NCI-H1417 treated with DMSO at 0.1 percent for 48 hours (cell line): ENCODE measurements around the gene IRX6.

Experiments used
- DNase-seq: peaks from one replicate; lab custom pipeline; 2025; lab: John Stamatoyannopoulos, UW

Gene IRX6

DNA sequence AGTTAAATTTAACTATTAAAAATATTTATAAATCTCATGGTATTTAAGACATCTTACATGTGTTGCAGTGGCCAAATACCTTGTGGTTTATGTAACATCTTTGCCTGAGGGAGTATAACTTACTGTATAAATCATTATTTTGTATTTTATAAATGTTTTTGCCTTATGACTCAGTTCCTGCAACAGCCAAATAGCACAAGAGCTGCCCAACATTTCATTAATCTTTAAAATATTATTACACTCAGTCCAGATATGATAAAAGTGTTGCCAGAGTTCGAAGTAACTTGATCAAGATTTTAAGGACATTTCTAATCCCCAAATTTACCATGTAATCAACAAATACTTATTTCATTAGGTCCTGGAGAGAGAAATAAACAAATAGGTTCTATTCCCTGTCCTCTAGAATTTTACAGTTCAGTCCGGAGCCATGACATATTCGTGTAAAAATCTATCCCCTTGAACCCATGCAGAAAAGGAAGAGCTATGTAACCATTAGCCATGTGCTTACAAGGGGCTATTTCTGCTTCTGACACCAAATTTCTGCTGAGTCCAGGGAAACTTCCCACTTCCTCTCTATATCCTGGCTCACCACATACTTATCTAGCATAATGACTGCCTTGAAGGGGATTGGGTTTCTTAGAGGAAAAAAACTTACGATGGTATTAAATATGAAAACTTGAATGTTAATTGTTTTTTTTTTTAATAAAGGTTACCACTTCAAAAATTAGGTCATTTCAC is 44.0 kb downstream of the IRX6 start:
- DNase-seq: no peak

DNA sequence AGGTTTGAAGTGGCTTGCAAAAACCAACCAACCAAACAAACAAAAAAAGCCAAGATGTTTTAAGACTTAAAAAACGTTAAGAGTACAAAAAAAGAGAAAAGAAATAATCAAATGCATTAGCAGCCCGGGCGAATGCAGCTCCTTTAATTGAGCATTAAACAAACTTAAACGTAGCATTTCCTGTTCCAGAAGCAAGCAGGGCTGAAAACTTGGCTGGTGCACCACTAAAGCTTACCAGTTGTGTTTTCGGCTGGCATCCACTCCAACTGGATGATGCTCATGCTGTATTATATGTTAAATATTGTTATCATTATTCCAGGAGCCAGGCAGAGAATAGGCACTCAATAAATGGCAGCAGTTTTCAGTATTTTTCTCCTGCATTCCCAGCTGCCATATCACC is 45.1 kb downstream of the IRX6 start:
- no peak for DNase-seq

DNA sequence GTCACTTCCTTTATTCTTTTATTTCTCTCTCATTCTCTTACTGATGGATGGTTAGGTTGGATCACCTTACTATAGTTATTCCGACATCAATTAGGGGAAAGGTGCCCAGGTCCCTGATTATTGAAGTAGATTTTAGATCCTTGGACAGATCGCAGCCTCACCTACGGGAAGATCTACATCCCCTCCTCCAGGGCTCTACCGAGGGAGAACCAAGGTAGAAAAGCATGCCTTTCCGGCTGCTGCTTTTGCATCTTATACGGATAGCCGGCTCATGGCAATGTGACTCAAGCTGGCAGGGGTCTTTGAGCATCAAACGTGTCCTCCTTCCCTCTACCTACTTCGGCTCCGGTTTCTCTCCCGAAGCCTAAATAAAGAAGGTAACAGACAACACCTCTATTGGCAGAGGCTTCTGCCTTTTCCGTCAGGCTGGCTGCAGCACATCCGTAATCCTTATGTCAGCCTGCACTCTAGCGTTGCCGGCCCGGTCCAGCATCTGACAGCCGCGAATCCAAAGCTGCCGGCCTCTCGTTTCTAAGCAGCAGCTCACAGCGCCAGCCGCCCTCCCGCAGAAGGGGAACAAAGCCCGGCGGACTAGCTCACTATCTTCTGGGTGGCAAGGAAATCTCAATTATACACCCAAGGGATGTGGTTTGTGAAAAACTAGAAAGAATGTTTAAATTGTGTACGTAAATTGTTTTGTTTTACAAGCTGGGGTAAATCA is 46.9 kb downstream of the IRX6 start:
- no peak for DNase-seq

DNA sequence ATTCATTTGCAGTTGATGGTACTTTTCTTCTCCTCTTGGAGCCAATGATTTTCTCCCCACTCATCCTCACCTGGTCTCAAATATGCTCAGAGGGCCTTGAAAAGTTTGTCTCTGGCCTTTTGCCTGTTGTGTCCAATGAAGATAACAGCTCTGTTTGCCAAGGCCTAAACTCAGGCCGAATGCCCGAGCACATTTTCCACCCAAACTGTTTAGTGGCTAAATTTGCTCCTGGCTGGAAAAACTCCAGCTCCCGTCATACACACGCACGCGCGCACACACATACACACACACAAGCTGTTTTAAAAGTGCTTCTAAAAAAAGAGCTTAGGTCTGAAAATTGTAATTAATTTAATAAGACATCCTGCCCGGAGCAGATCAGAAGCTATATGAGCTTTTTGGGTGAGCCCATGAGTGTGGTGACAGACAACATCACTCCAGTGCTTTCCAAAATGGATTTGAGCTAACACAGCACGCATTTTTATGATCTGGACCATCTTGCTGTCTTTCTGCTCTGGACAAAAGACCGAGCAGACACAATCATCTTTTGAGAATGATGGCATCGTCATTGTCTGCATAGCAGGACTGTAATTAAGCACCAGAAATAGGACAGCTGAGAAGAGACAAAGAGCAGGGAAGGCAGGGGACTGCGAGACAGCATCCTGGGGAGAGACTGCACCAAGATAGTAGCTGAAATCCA is 48.9 kb downstream of the IRX6 start:
- DNase-seq: no peak

GRCh38 chr16:55373489-55373832 is 49.5 kb downstream of the IRX6 start:
- no peak for DNase-seq

GRCh38 chr16:55376045-55376444 is 52.0 kb downstream of the IRX6 start:
- no peak for DNase-seq

DNA sequence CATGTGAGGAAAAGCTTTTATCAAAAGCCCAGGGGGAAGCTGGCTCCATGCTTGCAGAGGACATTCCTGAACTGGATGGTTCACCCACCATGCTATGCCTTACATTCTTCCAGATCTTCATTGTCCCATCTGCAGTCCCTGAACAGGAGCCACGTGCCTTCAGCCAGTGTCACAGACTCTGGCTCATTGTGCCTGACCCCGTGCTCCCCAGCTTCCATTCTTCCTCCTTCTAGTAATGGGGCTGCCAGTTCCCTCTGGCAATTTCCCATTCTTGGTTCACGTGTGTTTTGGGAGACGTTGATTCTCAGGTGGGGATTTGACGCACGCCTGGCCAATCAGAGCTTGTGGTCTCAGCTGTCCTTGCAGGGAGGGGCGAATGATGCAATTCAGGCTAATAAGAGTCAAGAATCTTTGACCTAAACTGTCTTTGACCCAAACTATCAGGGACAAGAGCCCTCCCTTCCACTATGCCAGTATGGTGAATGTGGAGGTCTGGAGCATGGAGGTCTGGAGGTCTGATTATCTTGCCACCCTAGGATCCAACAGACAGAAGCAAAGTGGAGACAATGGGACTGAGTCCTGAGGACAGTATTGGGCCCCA is 52.7 kb downstream of the IRX6 start:
- no peak for DNase-seq

DNA sequence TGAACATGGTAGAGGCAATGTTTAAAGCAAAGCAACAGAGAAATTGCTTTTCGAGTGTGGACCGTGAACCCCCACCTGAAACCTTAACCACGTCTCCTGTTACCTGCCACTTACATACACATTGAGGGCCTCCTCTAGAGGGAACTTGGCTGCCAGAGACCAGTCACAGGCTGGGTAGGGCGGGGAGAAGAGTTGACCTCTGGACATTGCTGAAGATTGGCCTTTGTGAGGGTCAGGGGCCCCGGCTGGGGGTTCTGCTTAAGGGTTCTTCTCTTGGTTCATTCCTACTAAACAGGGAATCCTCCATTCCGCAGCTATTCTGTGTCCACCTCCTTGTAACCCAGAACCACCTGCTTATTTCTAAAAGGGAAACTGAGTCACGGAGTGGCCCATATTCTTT is 53.8 kb downstream of the IRX6 start:
- no peak for DNase-seq

DNA sequence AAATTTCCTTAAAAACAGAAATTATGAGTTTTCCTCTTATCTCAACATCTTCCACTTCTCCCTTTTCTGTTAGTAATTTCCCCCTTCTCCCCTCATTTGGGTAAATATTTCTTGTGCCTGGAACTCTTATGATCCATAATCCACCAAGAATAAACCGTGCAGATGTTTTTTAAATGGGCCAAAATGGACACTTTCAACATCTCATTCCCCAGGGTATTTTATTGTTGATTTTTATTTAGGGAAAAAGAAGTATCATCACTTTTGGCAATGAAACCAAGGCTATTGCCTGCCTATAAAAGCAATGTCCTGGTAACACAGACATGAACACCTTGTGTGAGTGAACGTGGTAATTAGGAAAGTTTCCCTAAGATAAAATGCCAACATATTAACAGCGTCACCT is 54.6 kb downstream of the IRX6 start:
- no peak for DNase-seq

DNA sequence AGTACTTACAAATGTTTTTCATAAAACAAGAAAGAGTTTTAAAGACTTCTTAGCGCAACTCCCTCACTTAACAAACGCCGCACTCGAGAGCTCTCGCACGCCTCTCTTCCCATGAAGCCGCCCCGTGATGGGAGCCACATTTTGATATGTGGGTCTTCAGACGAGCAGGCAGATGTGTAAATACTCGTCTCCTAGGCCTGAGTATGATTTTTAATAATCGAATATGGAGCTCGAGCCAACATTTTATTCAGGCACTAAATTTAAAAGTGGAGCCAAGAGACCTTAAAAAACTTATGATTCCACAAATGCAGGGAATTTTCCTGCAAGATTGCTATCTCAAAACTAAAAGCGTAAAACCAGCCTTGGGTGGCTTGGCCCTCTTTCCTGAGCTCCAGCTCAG is 55.4 kb downstream of the IRX6 start:
- DNase-seq: no peak

DNA sequence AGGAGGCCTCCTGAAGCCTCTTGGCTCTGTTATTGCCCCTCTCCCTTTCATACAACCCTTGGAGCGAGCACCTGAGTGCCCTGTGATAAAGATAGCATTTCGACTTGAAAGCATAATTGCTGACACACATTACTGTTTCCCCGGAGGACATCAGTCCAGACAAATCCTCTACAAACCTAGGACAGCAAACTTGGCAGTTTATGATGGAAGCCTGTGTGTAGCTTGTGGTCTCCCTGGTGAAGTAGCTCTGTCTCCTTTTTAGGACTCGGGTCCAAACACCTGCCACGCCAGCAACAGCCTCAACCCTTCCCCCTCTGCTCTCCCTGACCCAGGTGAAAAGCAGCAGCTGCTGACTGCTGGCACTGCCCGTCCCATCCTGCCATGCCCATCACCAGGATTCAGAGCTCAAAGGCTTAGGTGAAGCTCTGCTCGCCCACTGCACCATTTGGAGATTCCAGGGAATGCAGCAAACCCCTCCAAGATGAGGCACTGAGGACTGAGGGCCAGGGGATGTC is 55.9 kb downstream of the IRX6 start:
- no peak for DNase-seq
